Aorta (tissue), 5 donors: Measurements from ENCODE around the gene PPP1R18. TPM values are rescaled to one million over a fixed set of nuclear protein-coding genes. Genes with fewer than 3 reads are reported as not detected.

Experiments
- ATAC-seq: fragments of 200-7000 bp; cut with Tn5 transposase; one replicate; pipeline ENCODE4 v1.9.1; 2022; ENCODE audit warnings: moderate library complexity; ENCODE audit not compliant: low FRiP score
- DNase-seq, 2 donors: peaks; one replicate each; pipeline ENCODE4 v3.0.0-alpha.2; 2020
- H3K27ac ChIP-seq, 2 donors: one replicate each; pipeline ENCODE4 v1.5.1; 2013; ENCODE audit warnings: low read length in 2 of 2, mild to moderate bottlenecking in 2 of 2, moderate library complexity in 2 of 2, control low read depth in 1 of 2, inconsistent platforms in 1 of 2, low read depth in 1 of 2
- H3K27me3 ChIP-seq, 2 donors: one replicate each; pipeline ENCODE4 v1.6.1; 2013; ENCODE audit warnings: control low read depth in 1 of 2, low read length in 1 of 2, mild to moderate bottlenecking in 1 of 2, moderate library complexity in 1 of 2; ENCODE audit not compliant: insufficient read depth in 2 of 2, control insufficient read depth in 1 of 2
- H3K36me3 ChIP-seq, 2 donors: one replicate each; pipeline ENCODE4 v1.6.1; 2013; ENCODE audit warnings: control low read depth in 1 of 2, low read length in 1 of 2, mild to moderate bottlenecking in 1 of 2; ENCODE audit not compliant: insufficient read depth in 2 of 2, control insufficient read depth in 1 of 2
- H3K4me1 ChIP-seq, 2 donors: one replicate each; pipeline ENCODE4 v1.6.1; 2013; ENCODE audit warnings: low read length in 2 of 2, control low read depth in 1 of 2, mild to moderate bottlenecking in 1 of 2, moderate library complexity in 1 of 2; ENCODE audit not compliant: insufficient read depth in 2 of 2, control insufficient read depth in 1 of 2
- H3K4me3 ChIP-seq, 2 donors: one replicate each; pipeline ENCODE4 v1.5.1; 2013; ENCODE audit warnings: low read length in 2 of 2, control low read depth in 1 of 2, mild to moderate bottlenecking in 1 of 2
- H3K9me3 ChIP-seq: one replicate; pipeline ENCODE4 v1.6.1; 2013; ENCODE audit warnings: mild to moderate bottlenecking, low read length; ENCODE audit not compliant: control insufficient read depth
- WGBS, 2 donors: extraction: QIAGEN DNeasy Blood & Tissue Kit; methylation state at CpG; one replicate each; pipeline ENCODE4 v1.1.7; 2013; 5-methylcytosine and 5-hydroxymethylcytosine counted together
- intact Hi-C, 2 donors: fragments of 100-400 bp; cut with DNase I; formaldehyde crosslinking; loops; one replicate each; pipeline versions ENCODE4 v1.14.2 to v1.15.0; 2022
- polyA plus RNA-seq, 2 donors: library from polyadenylated mRNA; stranded (reverse); fragments of 200-250 nt; gene quantifications; one replicate each; pipeline ENCODE4 v1.2.3, GENCODE V29; 2013
- total RNA-seq, 2 donors: library from RNA; stranded (reverse); fragmentation: NEBNext Ultra II Directional; extraction: Animal tissue kit (Norgen Biotek cat#: 25700); gene quantifications; one replicate each; pipeline ENCODE4 v1.2.1, GENCODE V29; 2021
- donor health status: healthy with polysubstance abuse.
- donor health status: Bipolar disorder and iron deficiency.
- donor health status: DM: no; HTN: no; CAD: no.
- donor health status: DM: no; HTN: no; CAD: no.
- donor health status: DM: yes; HTN: yes; CAD: no.

The PPP1R18 gene
- total and polyA plus RNA-seq, 4 donors = 68.5 to 134 (median 107) TPM

DNA sequence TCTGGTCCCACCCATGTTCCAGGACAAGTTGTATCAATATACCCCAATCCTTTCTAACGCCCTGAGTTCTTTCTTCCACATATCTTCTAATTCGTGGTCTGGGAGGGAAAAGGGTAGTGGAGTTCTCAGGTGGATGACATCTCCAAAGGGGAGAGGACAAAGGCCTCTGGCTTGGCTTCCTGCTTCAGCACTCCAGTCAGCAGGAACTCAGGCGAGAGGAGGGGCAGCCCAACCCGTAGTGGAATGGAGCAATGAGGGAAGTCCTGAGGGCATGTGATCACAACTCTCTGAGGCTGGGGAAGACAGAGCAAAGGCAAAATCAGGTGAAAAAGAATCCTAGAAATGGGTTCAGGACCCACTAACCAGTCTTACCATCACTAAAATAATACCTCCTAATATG is 13.9 kb upstream of the PPP1R18 start:
- Histone ChIP-seq H3K27me3 (no peaks in the 10 kb centered on the region), H3K27ac (no peak overlapping the region), H3K9me3 (no peaks in the 10 kb centered on the region), H3K4me3 (no peak overlapping the region), H3K36me3 (no peaks in the 10 kb centered on the region), H3K4me1 (no peaks in the 10 kb centered on the region)
- intact Hi-C loops = no loop called here
- 74 to 75% methylated on average over 4 of the region's 4 CpGs for WGBS, 2 donors
- DNase-seq (peak; percentile 14 to 68), ATAC-seq (no peak)

DNA sequence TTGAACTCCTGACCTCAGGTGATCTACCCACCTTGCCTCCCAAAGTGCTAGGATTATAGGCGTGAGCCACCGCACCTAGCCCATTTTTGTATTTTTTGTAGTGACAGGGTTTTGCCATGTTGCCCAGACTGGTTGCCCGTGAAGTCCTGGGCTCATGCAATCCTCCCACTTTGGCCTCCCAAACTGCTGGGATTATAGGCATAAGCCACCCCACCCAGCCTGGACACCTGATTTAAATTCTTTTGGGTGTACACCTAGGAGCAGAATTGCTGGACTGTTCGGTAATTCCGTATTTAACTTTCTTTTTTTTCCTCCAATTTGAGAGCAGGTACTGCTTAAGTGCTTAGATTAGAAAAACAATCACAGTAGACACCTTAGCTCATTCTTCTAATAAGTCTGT is 10.0 kb upstream of the PPP1R18 start:
- H3K27me3 ChIP-seq = no peaks in the 10 kb centered on the region
- no peaks in the 10 kb centered on the region for H3K36me3 ChIP-seq
- no peaks in the 10 kb centered on the region for H3K9me3 ChIP-seq
- WGBS, 2 donors = 94% methylated on average over 5 of the region's 5 CpGs
- no peaks in the 10 kb centered on the region for H3K4me1 ChIP-seq
- DNase-seq = no peak
- no peak for ATAC-seq
- no peak overlapping the region for H3K27ac ChIP-seq
- intact Hi-C loops = no loop called here
- no peak overlapping the region for H3K4me3 ChIP-seq

DNA sequence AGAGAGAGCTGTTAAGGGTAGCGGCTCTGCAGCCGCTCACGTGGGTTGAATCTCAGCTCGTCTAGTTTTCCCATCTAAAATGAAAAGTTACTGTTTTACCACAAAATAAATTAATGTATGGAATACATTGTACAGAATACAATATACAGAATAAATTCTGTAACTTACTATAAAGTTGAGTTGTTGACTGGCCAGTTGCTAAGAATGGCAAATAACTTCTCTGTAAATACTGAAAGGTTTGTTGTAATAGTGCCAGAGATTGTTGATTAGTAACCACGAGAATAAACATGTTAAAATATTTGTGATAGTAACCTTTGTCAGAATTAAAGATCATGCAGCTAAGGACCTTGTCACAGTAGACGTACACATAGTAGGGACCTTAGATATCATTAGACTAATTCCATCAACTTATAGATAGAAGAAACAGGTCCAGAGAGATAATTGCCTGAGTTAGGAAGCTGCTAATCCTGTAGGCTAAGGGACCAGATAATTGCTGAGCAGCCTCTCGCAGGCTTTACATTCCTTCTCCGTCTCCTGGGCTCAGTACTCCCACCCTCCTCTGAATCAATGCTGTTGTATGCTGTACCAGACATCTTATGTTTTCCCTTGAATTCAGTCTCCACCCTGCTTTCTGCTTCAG is 4.9 kb upstream of the PPP1R18 start:
- no peaks in the 10 kb centered on the region for H3K36me3 ChIP-seq
- H3K27me3 ChIP-seq = no peaks in the 10 kb centered on the region
- WGBS, 2 donors = 15 to 18% methylated on average over 8 of the region's 8 CpGs
- no peak overlapping the region for H3K4me3 ChIP-seq
- no peak for DNase-seq
- H3K9me3 ChIP-seq = no peaks in the 10 kb centered on the region
- peak overlapping the region in 1 of 2 donors; percentile 42 for H3K27ac ChIP-seq
- H3K4me1 ChIP-seq = no peaks in the 10 kb centered on the region
- intact Hi-C loops = no loop called here
- ATAC-seq = no peak

DNA sequence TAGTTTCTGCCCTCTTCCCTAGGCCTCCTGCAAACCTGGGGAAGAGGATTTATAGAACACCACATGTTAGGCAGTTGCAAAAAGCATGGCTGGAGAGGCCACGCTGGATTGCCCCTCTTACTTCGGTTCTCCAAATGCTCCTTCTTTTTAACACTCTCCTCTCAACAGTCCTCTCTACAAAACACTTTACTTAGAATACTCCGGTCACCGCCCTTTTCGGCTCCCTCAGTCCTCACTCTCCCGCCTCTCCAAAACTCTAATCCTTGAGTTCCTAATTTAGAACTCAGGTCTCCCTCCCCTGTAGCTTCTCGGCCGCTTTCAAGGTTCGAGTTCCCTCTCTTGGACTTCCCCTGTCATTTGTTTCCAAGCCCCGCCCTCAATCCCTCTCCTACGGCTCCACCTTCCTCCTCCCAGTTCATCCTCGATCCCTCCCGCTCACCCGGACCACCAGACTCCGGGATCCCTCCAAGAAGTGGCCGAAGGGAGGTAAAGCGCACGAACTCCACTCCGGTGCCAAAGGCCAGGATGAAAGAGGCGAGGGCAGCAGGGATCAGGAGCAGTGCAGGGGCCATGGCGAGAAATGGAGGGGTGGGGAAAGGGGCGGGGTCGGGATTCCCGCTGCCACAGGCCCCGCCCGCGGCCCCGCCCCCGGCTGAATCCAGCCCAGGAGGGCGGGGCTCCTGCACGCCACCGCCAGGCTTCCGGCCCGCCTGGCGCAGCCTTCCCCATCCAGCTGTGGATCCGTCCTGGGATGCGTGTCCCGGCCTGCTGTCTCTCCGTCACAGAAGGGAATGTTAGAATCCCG is 4.2 kb upstream of the PPP1R18 start, which contains the start of gene NRM:
Gene NRM (minus strand): TSS at position 582 of the 805 bp plus-strand sequence. CDS start 10 bp downstream, at position 572.
- peak within 1 kb of the TSS in 1 of 2 donors; percentile 93 for H3K27ac ChIP-seq
- peak; percentile 76 for ATAC-seq
- peak; percentile 91 to 95 for DNase-seq
- H3K4me3 ChIP-seq = peak within 1 kb of the TSS; percentile 50 to 69
- intact Hi-C loops = no loop called here
- no peaks in the 10 kb centered on the region for H3K36me3 ChIP-seq
- whole genome bisulfite sequencing, 2 donors = 0 to 1% methylated on average over 40 of the region's 40 CpGs
- H3K27me3 ChIP-seq = no peaks in the 10 kb centered on the region
- no peaks in the 10 kb centered on the region for H3K4me1 ChIP-seq
- no peaks in the 10 kb centered on the region for H3K9me3 ChIP-seq

DNA sequence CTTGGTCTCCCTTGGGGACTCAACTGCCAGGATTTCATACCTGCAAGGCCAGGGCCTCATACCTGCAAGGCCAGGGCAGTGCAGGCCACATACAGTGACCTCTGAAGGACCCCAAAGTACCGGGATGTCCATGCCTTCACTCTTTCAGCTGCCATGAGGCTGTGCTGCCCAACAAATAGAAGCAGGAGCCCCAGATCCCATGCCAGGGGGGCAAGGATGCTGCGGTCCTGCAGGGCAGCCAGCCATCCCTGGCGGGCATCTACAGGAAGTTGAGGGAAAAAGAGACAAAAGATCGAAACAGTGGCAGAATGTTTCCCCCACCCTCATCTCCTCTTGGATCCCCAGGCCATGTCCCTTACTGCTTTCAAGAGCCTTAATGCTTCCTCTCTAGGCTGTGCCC is 3.5 kb upstream of the PPP1R18 start:
- Histone ChIP-seq H3K4me3 (no peak overlapping the region), H3K36me3 (no peaks in the 10 kb centered on the region), H3K4me1 (no peaks in the 10 kb centered on the region), H3K9me3 (no peaks in the 10 kb centered on the region), H3K27me3 (no peaks in the 10 kb centered on the region), H3K27ac (peak overlapping the region in 1 of 2 donors; percentile 93)
- peak; percentile 40 to 69 for DNase-seq
- ATAC-seq = no peak
- whole genome bisulfite sequencing, 2 donors = 16 to 21% methylated on average over 4 of the region's 4 CpGs
- intact Hi-C loops = no loop called here

DNA sequence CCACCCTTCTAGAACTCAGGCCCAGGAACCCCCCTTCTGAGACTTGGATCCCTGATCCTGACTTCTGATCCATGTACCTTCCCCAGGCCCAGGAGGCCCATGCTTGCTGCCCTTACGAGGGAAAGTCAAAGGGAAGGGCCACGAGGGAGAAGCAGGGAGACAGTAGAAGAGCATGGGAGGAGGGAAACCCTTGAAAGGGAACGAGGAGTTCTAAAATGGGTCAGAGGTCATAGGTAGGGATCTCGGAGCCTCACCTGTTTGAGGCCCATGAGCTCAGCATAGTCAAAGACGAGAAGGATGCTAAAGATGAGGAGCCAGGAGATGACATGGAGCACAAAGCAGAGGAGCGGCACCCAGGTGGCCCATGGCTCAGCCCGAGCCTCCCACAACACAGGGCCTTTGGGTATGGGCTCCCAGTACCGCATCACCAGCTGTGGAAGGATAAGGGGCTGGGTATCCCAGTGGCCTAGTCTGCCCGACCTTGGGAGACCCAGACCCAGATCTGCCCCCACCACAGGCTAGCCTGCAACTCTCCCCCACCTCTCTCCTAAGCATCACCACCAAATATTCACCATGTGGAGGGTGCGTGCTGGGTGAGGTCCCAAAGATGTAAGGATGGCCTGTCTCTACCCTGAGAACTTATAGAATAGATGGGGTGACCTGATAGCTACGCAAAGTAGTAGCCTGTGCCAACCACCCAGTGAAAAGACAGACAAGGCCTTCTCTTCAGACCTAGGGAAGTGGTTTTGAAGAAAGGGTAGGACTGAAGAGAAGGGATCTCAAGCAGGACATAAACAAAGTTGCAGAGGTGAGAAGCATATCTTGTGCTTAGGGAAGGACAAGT is 2.8 kb upstream of the PPP1R18 start:
- no peak for ATAC-seq
- Histone ChIP-seq H3K27ac (peak overlapping the region in 1 of 2 donors; percentile 0), H3K36me3 (no peaks in the 10 kb centered on the region), H3K9me3 (no peaks in the 10 kb centered on the region), H3K27me3 (no peaks in the 10 kb centered on the region), H3K4me1 (no peaks in the 10 kb centered on the region), H3K4me3 (no peak overlapping the region)
- WGBS, 2 donors = 86 to 87% methylated on average over 11 of the region's 11 CpGs
- intact Hi-C loops = no loop called here
- peak; percentile 39 to 60 for DNase-seq

DNA sequence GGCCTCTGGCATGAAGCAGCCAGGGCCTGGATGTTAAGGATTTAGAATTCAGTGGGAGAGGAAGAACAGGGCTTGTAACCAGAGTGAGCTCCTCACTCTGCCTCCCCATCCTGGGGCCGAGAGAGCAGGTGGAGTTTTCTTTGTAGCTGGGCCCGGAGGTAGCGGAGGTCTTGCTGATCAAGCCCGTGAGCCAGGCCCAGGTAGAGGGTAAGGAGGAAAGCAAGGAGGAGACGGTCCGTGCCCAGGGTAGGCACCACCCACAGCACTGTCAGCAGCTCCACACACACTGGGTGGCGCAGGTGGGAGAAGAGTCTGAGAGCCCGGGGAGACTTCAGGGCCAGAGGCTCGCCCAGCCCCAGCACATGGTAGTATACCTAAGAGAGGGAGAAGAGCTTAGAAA is 2.1 kb upstream of the PPP1R18 start:
- intact Hi-C loops = no loop called here
- Histone ChIP-seq H3K9me3 (no peaks in the 10 kb centered on the region), H3K4me1 (no peaks in the 10 kb centered on the region), H3K4me3 (no peak overlapping the region), H3K27me3 (no peaks in the 10 kb centered on the region), H3K27ac (peak overlapping the region in 1 of 2 donors; percentile 49), H3K36me3 (no peaks in the 10 kb centered on the region)
- 80 to 87% methylated on average over 9 of the region's 9 CpGs for WGBS, 2 donors
- DNase-seq = peak; percentile 39 to 45
- no peak for ATAC-seq

DNA sequence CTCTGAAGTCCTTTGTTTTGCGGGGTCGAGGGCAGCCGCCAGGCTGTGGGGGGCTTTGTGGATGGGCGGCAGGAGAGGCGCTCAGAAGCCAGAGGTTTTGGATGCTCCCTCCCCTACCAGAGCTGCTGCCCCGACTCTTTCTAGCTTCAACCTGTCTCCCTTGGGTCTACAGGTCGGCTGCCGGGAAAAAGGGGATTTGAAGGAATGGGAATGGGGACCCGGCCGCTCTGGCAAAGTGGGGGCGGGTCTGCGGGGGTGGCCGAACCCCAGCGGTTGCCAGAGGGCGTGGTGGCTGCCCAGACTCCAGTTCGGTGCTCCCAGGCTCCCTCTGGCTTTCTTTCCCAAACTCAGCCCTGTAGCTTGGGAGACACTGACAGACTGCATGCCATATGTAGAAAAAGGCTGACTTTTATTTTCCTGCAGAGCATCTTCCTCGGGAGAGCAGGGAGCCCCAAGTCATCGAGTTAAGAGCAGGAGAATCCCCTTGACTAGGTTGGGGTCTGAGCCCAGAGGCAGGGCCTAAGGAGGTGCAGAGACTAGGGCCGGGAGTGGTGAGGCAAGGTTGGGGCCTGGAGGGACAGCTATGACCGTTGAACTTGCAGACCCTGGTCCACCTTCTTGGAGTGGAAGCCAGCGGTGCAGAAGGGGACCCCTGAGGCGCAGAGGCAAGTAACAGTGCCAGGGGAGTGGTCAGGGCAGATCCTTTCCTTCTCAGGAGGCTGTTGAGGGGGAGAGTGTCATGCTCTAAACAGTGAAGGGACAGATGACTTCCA is 1.4 kb upstream of the PPP1R18 start:
- peak overlapping the region; percentile 11 to 82 for H3K4me3 ChIP-seq
- WGBS, 2 donors = 8 to 10% methylated on average over 22 of the region's 22 CpGs
- H3K9me3 ChIP-seq = no peaks in the 10 kb centered on the region
- intact Hi-C loops = loop anchor here (1.0 to 2.0 kb wide), 3 partner anchors 29 to 71 kb away; partner anchors contain the start of genes MDC1 (in 1 of the 2), MRPS18B (in 1 of the 2), PPP1R10 (in 1 of the 2) and TUBB (in 1 of the 2)
- no peaks in the 10 kb centered on the region for H3K27me3 ChIP-seq
- no peaks in the 10 kb centered on the region for H3K4me1 ChIP-seq
- peak overlapping the region in 1 of 2 donors; percentile 80 for H3K27ac ChIP-seq
- no peaks in the 10 kb centered on the region for H3K36me3 ChIP-seq
- DNase-seq (peak; percentile 75 to 83), ATAC-seq (no peak)
